BJ (cell line): Measurements from ENCODE around the gene UBE2F. TPM values are rescaled to one million over a fixed set of nuclear protein-coding genes. Genes with fewer than 3 reads are reported as not detected.

Experiments
- CTCF ChIA-PET: fragments of 350-600 bp; formaldehyde crosslinking; extraction: SDS; loops from one replicate; lab custom pipeline; 2021; ENCODE audit warnings: antibody characterized with exemption, inconsistent platforms; lab: Yijun Ruan, JAX
- POLR2A ChIA-PET: fragments of 300-600 bp; sonication (Branson Sonifier 250); formaldehyde crosslinking; extraction: SDS; loops from one replicate; lab custom pipeline; 2021; ENCODE audit warnings: antibody characterized with exemption; lab: Charles Lee
- DNase-seq: peaks from one replicate; pipeline ENCODE4 v3.0.0-alpha.2; 2011; ENCODE audit warnings: low read depth
- H3K27me3 ChIP-seq: 2 replicates; pipeline ENCODE4 v1.6.0; 2011; ENCODE audit warnings: low read length; ENCODE audit not compliant: control insufficient read depth, insufficient read depth
- H3K36me3 ChIP-seq: 2 replicates; pipeline ENCODE4 v1.5.1; 2011; ENCODE audit warnings: low read length; ENCODE audit not compliant: control insufficient read depth, insufficient read depth
- H3K4me3 ChIP-seq: 2 replicates; pipeline ENCODE4 v1.5.1; 2011; ENCODE audit warnings: low read depth, mild to moderate bottlenecking, control low read depth, low read length
- CTCF ChIP-seq: IDR thresholded peaks from 2 replicates; pipeline ENCODE4 v1.5.1; 2011; ENCODE audit warnings: low read depth, mild to moderate bottlenecking, control low read depth, inconsistent platforms, low read length, moderate library complexity; ENCODE audit not compliant: insufficient read depth
- polyA plus RNA-seq: library from polyadenylated mRNA; depleted of rRNA; stranded (reverse); fragments of >200 nt; gene quantifications from 2 replicates; pipeline ENCODE4 v1.2.3, GENCODE V29; 2011

The UBE2F gene
- polyA plus RNA-seq, 1 experiment = 47.9 TPM

GRCh38 chr2:238005528-238005927 lies 38.7 kb downstream of the UBE2F start:
- DNase-seq = no peak
- Histone ChIP-seq H3K36me3 (no peaks in the 10 kb centered on the region), H3K4me3 (no peak overlapping the region), H3K27me3 (no peaks in the 10 kb centered on the region)
- TF ChIP-seq CTCF = no peak
- POLR2A ChIA-PET = no interaction called here
- CTCF ChIA-PET = no interaction called here

GRCh38 chr2:238006510-238006909 lies 39.7 kb downstream of the UBE2F start:
- CTCF ChIA-PET = no interaction called here
- no peak for TF ChIP-seq CTCF
- Histone ChIP-seq H3K36me3 (no peaks in the 10 kb centered on the region), H3K27me3 (no peaks in the 10 kb centered on the region), H3K4me3 (no peak overlapping the region)
- no peak for DNase-seq
- POLR2A ChIA-PET = no interaction called here

GRCh38 chr2:238007924-238008323 lies 41.1 kb downstream of the UBE2F start:
- POLR2A ChIA-PET = no interaction called here
- DNase-seq = no peak
- Histone ChIP-seq H3K36me3 (no peaks in the 10 kb centered on the region), H3K4me3 (no peak overlapping the region), H3K27me3 (no peaks in the 10 kb centered on the region)
- CTCF ChIA-PET = no interaction called here
- TF ChIP-seq CTCF = no peak

- no peak for TF ChIP-seq CTCF
- CTCF ChIA-PET = interaction anchor here (0.7 to 1.8 kb wide), 3 partner anchors 9 to 234 kb away, joined by 3 to 4 read pairs (median 3); no protein-coding TSS in a partner anchor
- Histone ChIP-seq H3K36me3 (no peaks in the 10 kb centered on the region), H3K4me3 (no peak overlapping the region), H3K27me3 (no peaks in the 10 kb centered on the region)
- no peak for DNase-seq
- POLR2A ChIA-PET = interaction anchor here (0.7 kb wide), 1 partner anchor 11 kb away, joined by 7 read pairs; no protein-coding TSS in a partner anchor
These were observed 42.7 kb downstream of the UBE2F start for GRCh38 chr2:238009563-238009962.

- ChIA-PET POLR2A (no interaction called here), CTCF (interaction anchor here (1.8 kb wide), 1 partner anchor 10 kb away, joined by 4 read pairs; no protein-coding TSS in a partner anchor)
- DNase-seq = no peak
- Histone ChIP-seq H3K27me3 (no peaks in the 10 kb centered on the region), H3K36me3 (no peaks in the 10 kb centered on the region), H3K4me3 (no peak overlapping the region)
- TF ChIP-seq CTCF = no peak
These were observed 43.8 kb downstream of the UBE2F start for GRCh38 chr2:238010572-238010971.
